ENCODE results near the gene POU2F1.

POU2F1 gene

DNA sequence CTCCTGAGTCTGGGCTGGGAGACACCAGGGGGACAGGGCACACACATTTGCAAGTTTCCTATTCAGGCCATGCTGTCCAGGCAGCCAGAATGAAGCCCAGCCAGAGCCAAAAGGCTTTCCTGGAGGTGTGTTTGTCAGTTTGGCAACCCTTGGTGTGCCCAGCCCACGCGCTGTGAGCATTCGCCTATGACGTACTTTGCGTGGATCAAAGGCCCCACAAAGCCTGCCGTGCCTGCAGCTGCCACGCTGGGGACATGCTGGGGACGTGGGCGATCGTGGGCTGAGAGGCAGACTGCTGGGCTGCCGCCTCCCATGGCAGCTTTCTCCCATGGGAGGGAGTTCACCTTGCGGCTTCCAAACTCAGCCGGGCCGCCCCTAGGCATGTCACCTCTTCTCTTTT lies 240.2 kb downstream of the POU2F1 start:
- Histone ChIP-seq H3K36me3 (no peaks in the 10 kb centered on the region), H3K4me3 (ENCODE audit: low read depth, low read length) (no peak overlapping the region), H3K27ac (no peak overlapping the region), H3K9me3 (ENCODE audit: severe bottlenecking) (no peaks in the 10 kb centered on the region), H3K27me3 (ENCODE audit: insufficient read depth, low read depth, severe bottlenecking) (no peaks in the 10 kb centered on the region)
- DNase-seq, result no peak
- TF ChIP-seq, protein P1, sequence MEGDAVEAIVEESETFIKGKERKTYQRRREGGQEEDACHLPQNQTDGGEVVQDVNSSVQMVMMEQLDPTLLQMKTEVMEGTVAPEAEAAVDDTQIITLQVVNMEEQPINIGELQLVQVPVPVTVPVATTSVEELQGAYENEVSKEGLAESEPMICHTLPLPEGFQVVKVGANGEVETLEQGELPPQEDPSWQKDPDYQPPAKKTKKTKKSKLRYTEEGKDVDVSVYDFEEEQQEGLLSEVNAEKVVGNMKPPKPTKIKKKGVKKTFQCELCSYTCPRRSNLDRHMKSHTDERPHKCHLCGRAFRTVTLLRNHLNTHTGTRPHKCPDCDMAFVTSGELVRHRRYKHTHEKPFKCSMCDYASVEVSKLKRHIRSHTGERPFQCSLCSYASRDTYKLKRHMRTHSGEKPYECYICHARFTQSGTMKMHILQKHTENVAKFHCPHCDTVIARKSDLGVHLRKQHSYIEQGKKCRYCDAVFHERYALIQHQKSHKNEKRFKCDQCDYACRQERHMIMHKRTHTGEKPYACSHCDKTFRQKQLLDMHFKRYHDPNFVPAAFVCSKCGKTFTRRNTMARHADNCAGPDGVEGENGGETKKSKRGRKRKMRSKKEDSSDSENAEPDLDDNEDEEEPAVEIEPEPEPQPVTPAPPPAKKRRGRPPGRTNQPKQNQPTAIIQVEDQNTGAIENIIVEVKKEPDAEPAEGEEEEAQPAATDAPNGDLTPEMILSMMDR (IDR thresholded peaks at IDR 0.05; ENCODE audit: low read depth, low read length), result no peak

- Histone ChIP-seq H3K27ac (no peak overlapping the region), H3K4me3 (ENCODE audit: low read depth, low read length) (no peak overlapping the region), H3K9me3 (ENCODE audit: severe bottlenecking) (no peaks in the 10 kb centered on the region), H3K36me3 (no peaks in the 10 kb centered on the region), H3K27me3 (ENCODE audit: insufficient read depth, low read depth, severe bottlenecking) (no peaks in the 10 kb centered on the region)
- TF ChIP-seq, protein P1 (IDR thresholded peaks at IDR 0.05; ENCODE audit: low read depth, low read length), result no peak
- no peak for DNase-seq
These were observed 241.7 kb downstream of the POU2F1 start for GRCh38 chr1:167462341-167462740.

DNA sequence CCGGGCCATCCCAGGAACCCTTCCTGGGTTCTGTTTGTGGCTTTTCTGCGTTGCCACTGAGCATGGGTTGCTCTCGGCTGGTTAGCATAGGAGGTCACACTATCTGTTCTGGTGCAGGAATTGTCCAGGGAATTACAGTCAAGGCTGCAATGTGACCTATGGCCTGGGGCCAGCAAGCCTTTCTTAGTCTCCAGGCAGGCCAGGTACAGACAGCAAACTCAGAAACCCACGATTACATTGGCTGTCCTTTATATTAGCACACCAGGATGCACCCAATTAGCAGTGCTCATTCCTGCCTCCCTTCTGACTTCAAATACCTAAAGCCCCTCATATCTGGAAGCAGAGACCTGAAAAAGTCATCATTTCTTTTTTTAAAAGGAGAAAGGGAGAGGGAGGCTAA lies 242.4 kb downstream of the POU2F1 start:
- TF ChIP-seq, protein P1 (IDR thresholded peaks at IDR 0.05; ENCODE audit: low read depth, low read length), result no peak
- Histone ChIP-seq H3K36me3 (no peaks in the 10 kb centered on the region), H3K4me3 (ENCODE audit: low read depth, low read length) (no peak overlapping the region), H3K27ac (no peak overlapping the region), H3K27me3 (ENCODE audit: insufficient read depth, low read depth, severe bottlenecking) (no peaks in the 10 kb centered on the region), H3K9me3 (ENCODE audit: severe bottlenecking) (no peaks in the 10 kb centered on the region)
- DNase-seq, result no peak

DNA sequence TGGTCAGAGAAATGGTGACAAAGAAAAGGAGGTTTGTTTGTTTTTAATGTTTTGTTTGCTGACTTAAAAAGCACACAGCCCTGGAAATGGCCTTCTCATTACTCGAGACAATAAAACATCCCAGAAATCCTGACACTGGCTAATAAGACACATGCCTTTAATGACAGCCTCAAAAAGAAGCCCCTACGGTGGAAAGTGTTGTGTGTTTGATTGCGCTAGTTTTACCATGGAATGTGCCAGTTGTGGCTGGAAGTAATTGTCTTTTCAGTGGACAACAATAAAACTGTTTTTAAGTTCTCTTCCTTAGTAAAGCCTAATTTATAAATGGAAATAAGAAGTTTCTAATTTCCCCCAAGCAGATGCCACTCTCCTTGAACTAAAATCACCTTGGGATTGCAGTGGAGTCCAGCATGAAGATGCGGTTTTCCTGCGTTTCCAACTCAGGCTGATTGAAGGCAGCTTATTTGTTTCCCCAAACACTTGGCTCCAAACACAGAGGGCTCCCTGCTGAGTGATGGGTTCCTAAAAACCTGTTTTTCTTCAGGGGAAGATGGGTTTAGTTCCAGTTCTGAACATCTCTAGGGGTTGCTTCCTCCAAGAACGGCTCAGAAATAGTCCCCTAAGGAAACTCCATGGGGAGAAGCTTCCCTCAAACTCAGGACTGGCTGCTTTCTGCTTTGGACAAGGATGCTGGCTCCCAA lies 243.3 kb downstream of the POU2F1 start:
- no peak overlapping the region for H3K27ac ChIP-seq
- TF ChIP-seq, protein P1 (IDR thresholded peaks at IDR 0.05; ENCODE audit: low read depth, low read length), result no peak
- no peak overlapping the region for H3K4me3 ChIP-seq (ENCODE audit: low read depth, low read length)
- no peaks in the 10 kb centered on the region for H3K27me3 ChIP-seq (ENCODE audit: insufficient read depth, low read depth, severe bottlenecking)
- no peaks in the 10 kb centered on the region for H3K36me3 ChIP-seq
- DNase-seq, result no peak
- H3K9me3 ChIP-seq (ENCODE audit: severe bottlenecking), result no peaks in the 10 kb centered on the region

DNA sequence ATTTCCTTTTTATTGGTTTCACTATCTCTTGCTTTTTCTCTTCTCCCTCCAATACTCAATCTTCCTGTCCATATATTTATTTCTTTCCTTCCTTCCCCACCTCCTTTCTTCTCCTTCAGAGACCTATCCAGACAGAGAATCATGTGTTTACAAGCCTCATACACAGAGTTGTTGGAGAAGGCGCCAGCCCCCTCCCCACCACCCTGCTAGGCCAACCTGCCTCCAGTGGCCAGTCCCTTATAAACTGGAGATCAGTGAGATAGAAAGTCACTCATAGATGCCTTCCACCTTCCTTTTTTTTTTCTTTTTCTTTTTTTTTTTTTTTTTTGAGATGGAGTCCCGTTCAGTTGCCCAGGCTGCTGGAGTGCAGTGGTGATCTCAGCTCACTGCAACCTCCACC lies 244.3 kb downstream of the POU2F1 start:
- DNase-seq, result no peak
- TF ChIP-seq, protein P1 (IDR thresholded peaks at IDR 0.05; ENCODE audit: low read depth, low read length), result no peak
- Histone ChIP-seq H3K36me3 (no peaks in the 10 kb centered on the region), H3K27ac (no peak overlapping the region), H3K4me3 (ENCODE audit: low read depth, low read length) (no peak overlapping the region), H3K9me3 (ENCODE audit: severe bottlenecking) (no peaks in the 10 kb centered on the region), H3K27me3 (ENCODE audit: insufficient read depth, low read depth, severe bottlenecking) (no peaks in the 10 kb centered on the region)

GRCh38 chr1:167465743-167466142 lies 245.1 kb downstream of the POU2F1 start:
- Histone ChIP-seq H3K27me3 (ENCODE audit: insufficient read depth, low read depth, severe bottlenecking) (no peaks in the 10 kb centered on the region), H3K27ac (no peak overlapping the region), H3K4me3 (ENCODE audit: low read depth, low read length) (no peak overlapping the region), H3K36me3 (no peaks in the 10 kb centered on the region), H3K9me3 (ENCODE audit: severe bottlenecking) (no peaks in the 10 kb centered on the region)
- DNase-seq, result no peak
- TF ChIP-seq, protein P1 (IDR thresholded peaks at IDR 0.05; ENCODE audit: low read depth, low read length), result no peak

Data from WERI-Rb-1 (cell line).